Inflammatory macrophage treated with lipopolysaccharide for 1 hour (primary cell): Measurements from ENCODE around the gene SNAI1.
A peak's percentile ranks its signal among the peaks of the same experiment; 100 is the strongest.
"Not testable (repeated sequence)": the region's sequence is repeated elsewhere in the genome, so short reads cannot be mapped to it uniquely, and the experiment has no call there.

Experiments
- DNase-seq, 2 donors: peaks; one replicate each; pipeline ENCODE4 v3.0.0-alpha.2; 2020 to 2022

The SNAI1 gene

DNA sequence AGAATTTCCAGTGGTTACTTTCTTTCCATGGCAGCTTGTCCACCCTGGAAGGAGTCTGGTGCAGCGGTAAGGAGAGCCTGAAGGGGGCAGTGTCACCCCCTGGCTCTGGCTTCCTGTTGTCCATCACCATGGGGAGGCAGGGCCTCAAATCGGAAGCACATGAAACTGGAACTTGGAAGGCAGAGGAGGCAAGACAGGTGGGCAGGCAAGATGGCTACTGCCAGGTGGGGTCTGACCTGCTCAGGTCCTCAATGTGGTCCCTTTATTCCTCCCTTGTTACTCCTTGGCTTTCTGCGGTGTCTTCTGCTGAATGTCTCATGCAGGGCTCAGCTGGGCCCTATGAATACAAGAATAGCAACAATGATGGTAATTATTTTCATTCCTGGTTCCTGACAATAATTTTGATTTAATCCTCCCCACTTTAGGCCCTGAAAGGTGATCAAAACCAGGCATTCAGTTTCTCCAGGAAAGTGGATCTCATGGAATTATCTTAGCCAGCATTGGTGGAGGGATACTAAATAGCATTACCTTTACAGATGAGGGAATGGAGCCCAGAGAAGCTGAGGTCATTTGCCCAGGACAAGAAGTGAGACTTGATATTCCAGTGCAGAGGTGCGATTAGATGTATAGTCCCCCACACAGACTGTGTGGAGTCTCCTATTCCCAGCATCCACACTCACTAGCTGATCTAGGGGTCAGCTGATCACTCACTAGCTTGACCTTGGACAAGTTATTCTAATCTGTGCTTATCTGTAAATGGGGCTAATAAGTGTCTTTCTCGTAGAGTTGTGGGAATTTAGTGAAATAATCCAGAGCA lies 17.6 kb upstream of the SNAI1 start:
- DNase-seq: peak; percentile 60 to 81

DNA sequence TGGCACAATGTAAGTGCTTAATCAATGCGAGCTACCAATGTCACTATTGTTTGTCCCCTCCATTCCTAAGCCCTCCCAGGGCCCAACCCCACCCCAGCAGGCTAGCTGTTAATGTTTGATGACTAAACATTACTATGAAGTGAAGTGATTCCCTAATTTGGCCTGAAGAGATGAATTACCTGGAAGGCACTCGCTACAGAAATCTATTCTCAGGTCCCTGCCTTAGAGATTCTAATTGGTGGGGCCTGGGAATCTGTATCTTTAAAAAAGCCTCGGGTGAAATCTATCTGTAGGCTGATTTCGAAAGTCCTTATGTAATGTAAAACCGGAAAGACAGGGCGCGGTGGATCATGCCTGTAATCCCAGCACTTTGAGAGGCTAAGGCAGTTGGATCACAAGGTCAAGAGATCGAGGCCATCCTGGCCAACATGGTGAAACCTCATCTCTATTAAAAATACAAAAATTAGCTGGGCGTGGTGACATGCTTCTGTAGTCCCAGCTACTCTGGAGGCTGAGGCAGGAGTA lies 16.9 kb upstream of the SNAI1 start:
- DNase-seq: peak; percentile 61 to 64

DNA sequence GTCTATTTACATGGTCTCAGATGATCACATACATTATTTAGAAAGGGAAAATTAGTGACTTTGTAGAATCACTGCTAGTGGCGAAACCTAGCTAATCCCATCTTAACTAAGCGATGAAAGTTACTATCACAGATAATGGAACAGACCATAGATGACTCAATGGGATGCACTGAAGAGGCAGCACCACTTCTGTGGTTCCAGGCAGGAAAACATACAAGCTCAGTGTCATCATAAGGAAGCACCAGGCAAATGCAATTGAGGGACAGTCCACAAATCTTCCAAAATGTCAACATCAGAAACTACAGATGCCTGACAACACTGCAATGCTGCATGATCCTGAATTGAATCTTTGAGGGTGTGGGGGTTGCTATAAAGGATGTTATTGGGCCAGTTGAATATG lies 15.9 kb upstream of the SNAI1 start:
- peak; percentile 89 to 92 for DNase-seq

DNA sequence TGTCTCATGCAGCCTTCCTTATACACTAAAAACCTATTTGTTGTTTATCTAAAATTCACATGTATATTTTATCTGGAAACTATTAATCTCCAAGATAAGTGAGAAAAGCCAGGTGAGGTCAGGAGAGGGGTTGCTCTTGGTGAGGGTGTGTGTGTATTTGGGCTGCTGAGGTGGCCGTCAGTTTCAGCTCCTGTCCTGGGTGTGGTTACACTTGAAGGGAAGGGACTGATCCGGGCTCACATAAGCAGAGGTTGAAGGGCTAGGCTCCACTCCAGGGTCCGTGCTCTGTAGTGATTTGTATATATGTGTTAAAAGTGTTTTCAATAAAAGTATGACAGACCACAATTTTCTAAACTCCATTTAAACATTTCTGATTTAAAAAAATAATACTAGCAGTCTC lies 13.5 kb upstream of the SNAI1 start:
- peak in 1 of 2 donors; percentile 49 for DNase-seq

DNA sequence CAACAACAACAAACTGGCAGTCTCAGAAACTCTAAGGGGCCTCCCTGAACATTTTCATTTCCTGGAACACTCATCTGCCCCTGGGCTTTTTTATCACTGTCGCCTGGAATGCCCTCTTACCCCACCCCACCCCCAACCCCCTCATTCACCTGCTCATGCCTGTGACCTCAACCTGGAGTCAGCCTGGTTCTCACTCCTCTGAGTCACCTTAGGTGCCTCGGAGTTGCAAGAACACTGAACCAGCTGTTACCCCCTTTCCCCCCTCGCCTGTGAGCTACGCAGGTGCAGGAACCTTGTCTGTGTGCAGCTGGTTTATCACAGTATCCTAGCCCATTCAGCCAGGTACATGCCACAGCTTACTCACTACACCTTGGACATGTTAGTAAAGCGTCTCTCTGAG lies 12.8 kb upstream of the SNAI1 start:
- DNase-seq: no peak

DNA sequence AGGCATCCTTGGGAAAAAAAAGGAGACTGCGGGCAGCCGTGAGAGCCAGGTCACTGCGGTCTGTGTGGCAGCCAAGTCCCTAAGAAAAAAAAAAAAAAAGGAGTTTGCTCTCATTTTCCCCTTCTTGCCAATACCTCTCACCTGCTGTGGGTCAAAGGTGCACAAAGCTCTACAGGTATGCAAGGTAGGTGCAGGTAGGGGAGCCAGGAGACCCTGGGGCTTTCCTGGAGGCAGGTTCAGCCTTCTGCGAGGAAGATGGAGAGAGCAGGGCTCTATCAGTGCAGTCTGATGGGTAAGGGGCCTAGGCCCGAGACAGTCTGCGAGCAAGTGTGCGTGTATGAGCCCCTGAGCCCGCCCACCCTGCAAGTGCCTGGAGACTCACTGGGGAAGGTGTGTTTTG lies 12.3 kb upstream of the SNAI1 start:
- no peak for DNase-seq

DNA sequence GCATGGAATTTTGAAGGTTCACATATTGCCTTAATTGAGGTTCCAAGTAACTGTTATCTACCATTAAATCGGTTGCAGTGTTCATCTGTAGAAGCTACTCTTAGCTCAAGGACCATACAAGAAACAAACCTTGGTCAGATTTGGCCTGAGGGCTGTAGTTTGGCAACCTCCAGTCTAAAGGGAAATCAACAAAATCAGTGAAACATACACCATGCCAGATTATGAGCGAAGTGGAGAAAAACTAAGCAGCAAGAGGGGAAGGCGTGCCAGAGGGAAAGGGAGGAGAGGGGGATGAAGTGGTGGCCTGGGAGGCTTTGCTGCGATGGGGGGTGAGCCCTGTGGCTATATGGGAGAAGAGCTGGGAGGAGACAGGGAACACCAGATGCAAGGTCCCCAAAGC lies 8.8 kb upstream of the SNAI1 start:
- DNase-seq: no peak

DNA sequence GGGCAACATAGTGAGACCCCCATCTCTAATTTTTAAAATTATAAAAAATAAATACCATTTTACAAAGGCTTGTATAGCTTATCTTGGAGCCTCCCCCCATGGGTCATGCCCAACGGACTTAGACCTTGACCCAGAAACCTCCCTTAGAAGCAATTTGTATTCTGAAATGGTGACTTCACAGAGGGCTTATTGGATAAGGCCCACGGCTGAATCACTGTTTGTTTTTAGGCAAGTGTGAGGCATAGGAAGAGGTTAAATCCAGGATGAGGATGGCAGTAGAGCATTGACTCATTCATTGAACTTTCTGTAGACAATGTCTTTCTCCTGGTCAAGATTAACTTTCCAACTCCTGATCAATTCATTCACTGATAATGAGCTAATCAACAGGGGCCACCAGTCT lies 6.2 kb upstream of the SNAI1 start:
- no peak for DNase-seq

DNA sequence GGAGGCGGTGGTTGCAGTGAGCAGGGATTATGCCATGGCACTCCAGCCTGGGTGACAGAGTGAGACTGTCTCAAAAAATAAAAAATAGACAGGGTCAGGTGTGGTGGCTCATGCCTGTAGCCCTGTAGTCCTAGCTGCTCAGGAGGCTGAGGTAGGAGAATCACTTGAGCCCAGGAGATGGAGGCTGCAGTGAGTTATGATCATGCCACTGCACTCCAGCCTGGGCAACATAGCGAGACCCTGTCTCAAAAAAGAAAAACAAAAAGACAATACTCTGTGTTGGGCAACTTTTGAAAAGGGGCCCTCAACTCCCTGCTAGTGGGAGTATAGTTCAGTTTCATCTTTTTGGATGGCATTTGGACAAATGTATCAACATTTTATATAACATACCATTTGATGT lies 5.0 kb upstream of the SNAI1 start:
- not testable (repeated sequence) for DNase-seq

DNA sequence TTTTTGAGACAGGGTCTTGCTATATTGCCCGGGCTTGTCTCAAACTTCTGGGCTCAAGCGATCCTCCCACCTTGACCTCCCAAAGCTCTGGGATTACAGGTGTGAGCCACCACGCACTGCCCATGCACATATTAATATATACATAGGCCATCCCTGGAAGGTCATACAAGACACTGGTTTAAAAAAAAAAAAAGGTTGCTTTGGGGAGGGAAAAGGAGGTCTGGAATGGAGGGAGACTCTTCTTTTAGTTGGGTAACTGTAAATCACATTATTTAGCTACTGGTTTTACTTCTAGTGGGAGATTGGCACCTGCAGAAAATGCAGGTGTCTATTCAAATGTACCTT lies 4.1 kb upstream of the SNAI1 start:
- DNase-seq: no peak

DNA sequence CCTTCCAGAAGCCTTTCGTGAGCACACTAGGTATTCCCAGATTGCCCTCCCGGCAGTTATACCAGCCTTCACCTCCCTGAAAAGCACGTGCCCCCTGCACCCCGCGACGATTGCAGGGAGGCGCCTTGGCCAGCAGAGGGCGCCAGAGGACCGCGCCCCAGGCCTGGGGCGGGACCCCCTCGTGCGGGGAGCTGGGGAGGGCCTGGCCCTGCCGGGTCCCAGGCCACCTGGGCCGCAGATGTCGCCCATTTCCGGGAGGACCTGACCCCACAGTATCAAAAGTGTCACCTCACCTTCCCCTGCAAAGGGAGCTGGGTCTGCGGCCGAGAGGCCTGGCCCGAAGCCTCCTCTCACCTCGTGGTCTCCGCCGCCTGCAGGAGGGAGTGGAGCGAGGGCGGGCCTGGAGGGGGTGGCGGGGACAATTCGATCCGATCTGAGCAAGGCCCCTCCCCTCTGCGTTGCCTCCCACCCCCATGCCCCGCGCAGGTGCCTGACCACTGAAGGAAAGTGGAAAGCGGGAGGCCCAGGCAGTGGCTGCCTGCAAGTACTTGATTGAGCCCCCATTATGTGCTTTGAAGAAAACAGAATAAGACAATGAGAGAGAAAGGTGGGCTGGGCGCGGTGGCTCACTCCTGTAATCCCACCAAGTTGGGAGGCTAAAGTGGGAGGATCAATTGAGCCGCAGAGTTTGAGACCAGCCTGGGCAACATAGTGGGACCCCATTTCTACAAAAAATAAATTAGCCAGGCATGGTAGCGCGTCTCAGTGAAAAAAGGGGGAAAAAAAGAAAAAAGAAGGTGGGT lies 3.5 kb upstream of the SNAI1 start:
- DNase-seq: peak in 1 of 2 donors; percentile 69

DNA sequence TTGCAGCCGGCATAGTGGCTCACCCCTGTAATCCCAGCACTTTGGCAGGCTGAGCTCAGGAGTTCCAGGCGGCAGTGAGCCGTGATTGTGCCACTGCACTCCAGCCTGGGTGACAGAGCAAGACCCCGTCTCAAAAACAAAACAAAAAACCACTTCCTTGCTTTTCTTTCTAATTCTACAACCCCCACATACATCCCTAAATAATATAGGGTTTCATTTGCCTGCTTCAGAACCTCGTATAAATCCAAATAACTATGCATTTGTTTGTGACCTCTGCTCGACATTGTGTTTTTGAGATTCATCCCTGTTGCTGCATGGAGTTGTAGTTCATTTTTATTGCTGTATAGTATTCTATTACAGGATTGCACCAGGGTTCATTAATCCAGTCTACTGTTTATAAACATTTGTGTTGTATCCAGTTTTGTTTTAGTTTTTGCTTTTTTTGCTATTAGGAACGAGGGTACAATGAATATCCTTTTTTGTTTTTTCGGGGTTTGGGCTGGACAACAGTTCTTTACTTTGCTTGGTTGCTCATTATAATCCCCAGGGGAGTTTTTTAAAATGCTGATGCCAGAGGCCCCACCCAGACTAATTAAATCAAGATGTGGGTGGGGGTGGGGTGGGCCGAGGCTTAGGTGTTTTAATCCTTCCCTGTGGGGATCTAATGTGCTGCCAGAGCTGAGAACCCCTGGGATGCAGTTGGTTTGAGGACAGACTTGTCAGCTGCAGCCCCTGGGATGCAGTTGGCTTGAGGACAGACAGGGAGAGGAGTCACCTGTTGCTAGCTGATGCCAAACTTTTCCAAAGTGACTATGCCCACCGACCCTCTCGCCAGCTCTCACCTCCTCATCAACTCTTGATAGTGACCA lies 2.4 kb upstream of the SNAI1 start:
- no peak for DNase-seq

DNA sequence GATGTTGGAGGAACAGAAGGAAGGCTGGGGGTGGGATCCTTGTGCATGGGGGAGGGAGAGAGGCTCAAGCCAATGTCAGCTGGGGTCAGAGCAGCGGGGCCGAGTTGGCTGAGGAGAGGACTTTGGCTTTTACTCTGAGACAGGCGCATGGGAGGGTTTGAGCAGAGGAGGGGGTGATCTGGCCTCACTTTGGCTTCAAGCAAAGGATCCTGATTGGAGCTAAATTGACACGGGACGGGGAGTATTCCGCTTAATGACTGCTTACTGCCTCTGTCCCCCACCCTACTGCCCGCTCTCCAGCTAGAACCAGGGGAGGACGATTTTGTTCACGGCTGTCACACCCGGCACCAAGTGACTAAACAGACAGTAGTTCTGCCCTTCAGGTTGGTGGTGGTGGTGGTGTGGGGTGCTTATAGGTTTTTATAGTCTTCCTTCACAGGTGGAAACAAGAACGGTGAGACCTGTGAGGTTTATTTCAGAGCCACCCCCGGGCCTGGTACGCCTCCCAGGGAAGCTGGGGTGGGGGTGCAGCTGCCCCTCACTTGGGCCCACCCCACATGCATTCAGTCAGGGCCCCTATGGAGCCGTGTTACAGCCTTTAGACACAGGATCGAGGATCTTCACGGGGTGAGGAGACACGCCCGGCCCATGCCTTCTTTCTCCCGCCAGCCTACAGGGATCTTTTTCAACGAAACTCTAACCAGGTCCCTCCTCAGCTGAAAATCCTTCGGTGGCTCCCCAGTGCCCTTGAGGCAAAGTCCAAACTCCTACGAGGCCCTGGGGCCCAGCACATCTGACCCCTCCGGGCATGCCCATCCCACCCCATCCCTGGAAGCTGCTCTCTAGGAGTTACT lies 1.3 kb upstream of the SNAI1 start:
- DNase-seq: no peak

DNA sequence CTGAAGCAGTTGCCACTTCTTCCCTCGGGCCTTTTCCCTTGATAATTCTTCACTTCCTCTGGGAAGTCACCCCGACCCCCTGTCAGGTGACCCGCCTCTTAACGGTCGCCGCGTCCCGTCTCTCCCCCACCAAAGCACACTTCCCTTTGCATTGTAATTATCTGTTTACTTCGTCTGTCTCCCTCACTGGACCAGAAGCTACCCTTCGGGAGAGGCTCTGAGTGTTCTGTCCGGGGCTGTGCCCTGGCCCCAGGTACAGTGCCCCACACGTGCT lies 771 bp upstream of the SNAI1 start:
- no peak for DNase-seq

DNA sequence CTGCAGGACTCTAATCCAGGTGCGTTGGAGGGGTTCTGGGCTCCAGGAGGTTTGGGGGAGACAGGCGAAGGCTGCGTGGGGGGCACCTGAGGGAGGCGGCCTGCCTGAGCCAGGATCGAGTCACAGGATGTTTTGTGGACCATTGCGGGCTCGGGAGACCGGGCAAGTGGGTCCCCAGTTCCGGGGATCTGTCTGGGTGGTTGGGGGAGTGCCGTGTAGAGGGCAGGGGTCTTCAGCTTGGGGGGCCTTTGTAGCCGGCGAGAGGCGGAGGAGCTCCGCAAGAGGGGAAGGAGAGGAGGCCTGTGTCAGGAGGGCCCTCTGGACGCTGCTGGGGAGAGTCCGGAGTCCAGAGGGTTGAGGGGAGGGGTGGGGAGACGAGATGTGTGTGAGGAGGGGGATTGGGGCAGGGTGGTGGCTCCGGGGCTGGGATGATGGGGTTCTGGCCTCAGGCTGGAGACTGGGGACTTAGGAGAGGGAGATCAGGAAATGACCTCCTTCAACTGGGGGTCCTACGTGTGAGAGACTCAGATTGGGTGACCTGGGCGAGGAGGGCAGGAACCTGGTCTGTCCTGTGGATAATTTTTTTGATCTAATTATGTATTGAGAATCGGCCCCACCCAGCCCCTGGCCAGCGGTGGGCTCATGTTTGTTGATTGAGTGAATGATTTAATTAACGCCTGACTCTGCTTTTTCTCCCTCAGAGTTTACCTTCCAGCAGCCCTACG lies 505 bp downstream of the SNAI1 start:
- no peak for DNase-seq

DNA sequence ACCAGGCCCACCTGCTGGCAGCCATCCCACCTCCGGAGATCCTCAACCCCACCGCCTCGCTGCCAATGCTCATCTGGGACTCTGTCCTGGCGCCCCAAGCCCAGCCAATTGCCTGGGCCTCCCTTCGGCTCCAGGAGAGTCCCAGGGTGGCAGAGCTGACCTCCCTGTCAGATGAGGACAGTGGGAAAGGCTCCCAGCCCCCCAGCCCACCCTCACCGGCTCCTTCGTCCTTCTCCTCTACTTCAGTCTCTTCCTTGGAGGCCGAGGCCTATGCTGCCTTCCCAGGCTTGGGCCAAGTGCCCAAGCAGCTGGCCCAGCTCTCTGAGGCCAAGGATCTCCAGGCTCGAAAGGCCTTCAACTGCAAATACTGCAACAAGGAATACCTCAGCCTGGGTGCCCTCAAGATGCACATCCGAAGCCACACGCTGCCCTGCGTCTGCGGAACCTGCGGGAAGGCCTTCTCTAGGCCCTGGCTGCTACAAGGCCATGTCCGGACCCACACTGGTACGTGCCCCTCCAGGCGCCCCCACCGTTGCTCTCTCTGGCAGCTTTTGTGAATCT lies 1.1 kb downstream of the SNAI1 start:
- no peak for DNase-seq

DNA sequence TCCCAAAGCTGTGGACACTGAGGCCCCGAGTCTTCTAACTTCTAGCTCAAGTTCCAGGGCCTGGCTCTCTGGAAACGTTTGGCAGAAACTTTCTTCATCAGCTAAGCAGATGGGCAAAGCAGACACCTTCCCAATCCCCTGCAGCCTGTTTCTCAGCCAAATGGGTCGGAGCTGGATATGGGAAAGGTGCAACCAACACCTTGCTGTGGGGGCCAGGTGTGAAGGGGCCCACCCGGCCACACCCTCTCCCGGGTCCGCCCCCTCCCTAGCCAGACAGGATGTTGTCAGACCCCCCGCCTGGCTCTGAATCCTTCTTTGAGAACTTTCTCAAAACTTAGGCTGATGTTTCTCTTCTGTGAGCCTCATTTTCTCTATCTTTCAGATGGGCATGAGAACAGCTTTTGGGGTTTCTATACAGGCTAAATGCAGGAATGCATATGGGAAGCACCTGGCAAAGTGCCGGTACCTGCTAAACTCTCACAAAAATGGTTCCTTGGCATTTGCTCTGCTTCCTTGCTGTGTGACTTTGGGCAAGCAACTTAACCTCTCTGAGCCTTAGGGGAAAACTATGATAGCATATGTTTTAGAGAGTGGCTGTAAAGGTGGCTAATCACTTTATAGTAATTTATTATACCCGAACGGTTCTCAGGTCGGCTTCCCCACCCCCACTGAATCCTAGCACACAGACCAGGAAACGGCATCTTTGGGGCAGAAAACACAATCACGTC lies 1.8 kb downstream of the SNAI1 start:
- no peak for DNase-seq

DNA sequence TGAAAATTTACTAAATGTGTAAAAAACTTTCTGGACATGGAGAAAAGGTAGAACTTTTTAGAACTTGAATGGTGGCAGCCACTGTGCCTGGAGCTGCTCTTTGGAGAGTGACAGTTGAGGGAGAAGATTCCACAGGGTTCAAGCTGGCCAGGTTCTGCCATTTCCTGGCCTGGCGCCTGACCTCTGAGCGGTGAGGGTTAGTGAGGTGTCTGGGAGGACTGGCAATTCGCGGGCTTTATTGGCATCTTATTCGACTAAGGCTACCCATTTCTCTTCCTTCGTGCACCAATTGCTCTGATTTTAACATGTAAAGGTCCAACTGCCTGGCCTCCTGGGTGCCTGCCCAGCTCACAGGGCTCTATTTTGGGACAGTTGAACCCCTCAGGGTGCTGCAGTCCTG lies 2.4 kb downstream of the SNAI1 start:
- no peak for DNase-seq

DNA sequence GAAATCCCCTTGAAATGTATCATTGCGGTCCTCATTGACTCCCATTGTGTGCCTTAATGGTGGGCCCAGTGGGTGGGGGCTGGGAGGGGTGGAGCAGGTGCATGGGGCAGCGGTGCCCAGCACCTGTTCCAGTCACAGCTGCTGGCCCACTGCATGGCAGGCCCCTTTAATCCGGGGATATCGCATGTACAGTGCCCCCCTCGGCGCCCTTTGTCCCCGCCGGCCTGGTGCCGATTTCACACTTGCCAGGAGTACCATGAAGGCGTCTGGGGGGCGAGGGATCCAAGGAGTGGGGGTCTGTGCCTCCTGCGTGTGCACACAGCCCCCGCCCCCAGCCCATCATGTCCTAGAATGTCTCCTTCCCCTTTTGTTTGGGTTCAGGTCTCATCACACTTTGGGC lies 2.8 kb downstream of the SNAI1 start:
- DNase-seq: no peak

DNA sequence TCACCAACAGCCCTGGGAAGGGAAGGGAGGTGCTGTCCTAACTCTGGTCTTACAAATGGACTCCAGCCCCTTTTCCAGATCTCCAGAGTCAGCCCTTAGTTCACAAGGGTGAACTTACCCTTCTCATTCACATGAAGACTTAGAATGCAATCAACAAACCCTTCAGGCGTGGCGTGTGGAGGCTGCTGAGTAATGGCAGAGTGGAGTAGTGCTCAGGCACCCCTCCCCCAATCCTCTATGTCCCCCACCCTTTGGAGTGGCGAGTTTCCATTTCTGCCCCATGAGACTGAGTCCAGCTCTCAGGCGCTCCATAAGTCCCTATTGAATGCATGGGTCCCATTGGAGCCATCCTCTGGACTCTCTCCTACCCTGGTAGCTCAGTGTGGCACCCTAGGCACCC lies 3.3 kb downstream of the SNAI1 start:
- no peak for DNase-seq
